AG04449 (cell line): Measurements from ENCODE around the gene BPTF.
"Not testable (repeated sequence)": the region's sequence is repeated elsewhere in the genome, so short reads cannot be mapped to it uniquely, and the experiment has no call there.

Experiments used
- CTCF ChIA-PET: fragments of 350-600 bp; formaldehyde crosslinking; extraction: SDS; loops from one replicate; lab custom pipeline; 2021; ENCODE audit warnings: antibody characterized with exemption; lab: Yijun Ruan, JAX
- POLR2A ChIA-PET: fragments of 400-600, 350-600 bp; formaldehyde crosslinking; extraction: SDS; loops from one replicate; lab custom pipeline; 2020; ENCODE audit warnings: antibody characterized with exemption, inconsistent platforms; lab: Yijun Ruan, JAX
- DNase-seq: peaks from one replicate; pipeline ENCODE4 v3.0.0-alpha.2; 2010; ENCODE audit warnings: low read depth, low spot score
- H3K4me3 ChIP-seq: 2 replicates; pipeline ENCODE4 v1.5.1; 2011; ENCODE audit warnings: low read depth, mild to moderate bottlenecking, control low read depth, low read length
- TF ChIP-seq, protein P1 (sequence below): IDR thresholded peaks from one replicate; pipeline ENCODE4 v1.5.1; 2011; ENCODE audit warnings: mild to moderate bottlenecking, moderate library complexity, low read length, control low read depth, inconsistent platforms; ENCODE audit not compliant: insufficient read depth; ENCODE audit errors: missing control alignments

Gene BPTF

DNA sequence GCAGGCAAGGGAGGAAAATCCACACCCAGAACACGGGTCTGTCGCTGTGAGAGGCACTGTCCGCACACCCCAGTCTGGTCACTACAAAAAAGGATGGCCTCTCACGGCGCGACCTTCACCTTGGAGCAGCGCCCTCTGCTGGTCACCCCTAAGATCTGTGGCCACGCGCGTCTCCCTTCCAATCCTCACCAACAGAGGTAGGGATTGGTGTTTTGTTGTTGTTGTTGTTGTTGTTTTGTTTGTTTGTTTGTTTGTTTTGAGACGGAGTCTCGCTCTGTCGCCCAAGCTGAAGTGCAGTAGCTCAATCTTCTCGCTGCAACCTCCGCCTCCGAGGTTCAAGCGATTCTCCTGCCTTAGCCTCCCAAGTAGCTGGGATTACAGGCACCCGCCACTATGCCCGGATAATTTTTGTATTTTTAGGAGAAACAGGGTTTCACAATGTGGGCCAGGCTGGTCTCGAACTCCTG, 185.9 kb downstream of the BPTF start:
- ChIA-PET CTCF (interaction anchor here (0.6 to 1.6 kb wide), 7 partner anchors 10 to 453 kb away, joined by 3 to 5 read pairs (median 3); no protein-coding TSS in a partner anchor), POLR2A (no interaction called here)
- TF ChIP-seq, protein P1, sequence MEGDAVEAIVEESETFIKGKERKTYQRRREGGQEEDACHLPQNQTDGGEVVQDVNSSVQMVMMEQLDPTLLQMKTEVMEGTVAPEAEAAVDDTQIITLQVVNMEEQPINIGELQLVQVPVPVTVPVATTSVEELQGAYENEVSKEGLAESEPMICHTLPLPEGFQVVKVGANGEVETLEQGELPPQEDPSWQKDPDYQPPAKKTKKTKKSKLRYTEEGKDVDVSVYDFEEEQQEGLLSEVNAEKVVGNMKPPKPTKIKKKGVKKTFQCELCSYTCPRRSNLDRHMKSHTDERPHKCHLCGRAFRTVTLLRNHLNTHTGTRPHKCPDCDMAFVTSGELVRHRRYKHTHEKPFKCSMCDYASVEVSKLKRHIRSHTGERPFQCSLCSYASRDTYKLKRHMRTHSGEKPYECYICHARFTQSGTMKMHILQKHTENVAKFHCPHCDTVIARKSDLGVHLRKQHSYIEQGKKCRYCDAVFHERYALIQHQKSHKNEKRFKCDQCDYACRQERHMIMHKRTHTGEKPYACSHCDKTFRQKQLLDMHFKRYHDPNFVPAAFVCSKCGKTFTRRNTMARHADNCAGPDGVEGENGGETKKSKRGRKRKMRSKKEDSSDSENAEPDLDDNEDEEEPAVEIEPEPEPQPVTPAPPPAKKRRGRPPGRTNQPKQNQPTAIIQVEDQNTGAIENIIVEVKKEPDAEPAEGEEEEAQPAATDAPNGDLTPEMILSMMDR = peak; percentile 64
- no peak for DNase-seq
- no peak overlapping the region for H3K4me3 ChIP-seq

- TF ChIP-seq, protein P1 = no peak
- POLR2A ChIA-PET = no interaction called here
- H3K4me3 ChIP-seq = no peak overlapping the region
- CTCF ChIA-PET = no interaction called here
- DNase-seq = no peak
Observed at GRCh38 chr17:68013385-68013784, 188.1 kb downstream of the BPTF start.

- DNase-seq = no peak
- no peak overlapping the region for H3K4me3 ChIP-seq
- TF ChIP-seq, protein P1 = no peak
- CTCF ChIA-PET = interaction anchor here (1.3 kb wide), 1 partner anchor 11 kb away, joined by 4 read pairs; no protein-coding TSS in a partner anchor
- POLR2A ChIA-PET = no interaction called here
Observed at GRCh38 chr17:68015081-68015723, 189.9 kb downstream of the BPTF start.

- TF ChIP-seq, protein P1 = no peak
Observed at GRCh38 chr17:68016838-68017237, 191.5 kb downstream of the BPTF start.

GRCh38 chr17:68018493-68018892, 193.2 kb downstream of the BPTF start:
- CTCF ChIA-PET = interaction anchor here (2.4 kb wide), 1 partner anchor 24 kb away, joined by 10 read pairs; no protein-coding TSS in a partner anchor
- POLR2A ChIA-PET, DNase-seq, H3K4me3 ChIP-seq: not testable (repeated sequence)

More at GRCh38 chr17:68016838-68017237, 191.5 kb downstream of the BPTF start:
- H3K4me3 ChIP-seq = no peak overlapping the region
- DNase-seq = no peak
- ChIA-PET POLR2A (no interaction called here), CTCF (no interaction called here)

DNA sequence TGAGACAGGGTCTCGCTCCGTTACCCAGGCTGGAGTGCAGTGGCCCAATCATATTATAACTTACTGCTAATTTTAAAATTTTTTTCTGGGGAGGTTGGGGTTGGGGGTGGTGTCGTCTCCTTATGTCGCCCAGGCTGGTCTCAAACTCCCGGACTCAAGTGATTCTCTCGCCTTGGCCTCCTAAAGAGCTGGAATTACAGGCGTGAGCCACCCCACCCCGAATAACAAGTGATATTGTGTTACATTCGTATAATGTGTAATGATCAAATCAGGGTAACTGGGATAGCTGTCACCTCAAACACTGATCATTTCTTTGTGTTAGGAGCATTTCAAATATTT, 194.0 kb downstream of the BPTF start:
- ChIA-PET CTCF (interaction anchor here (0.5 to 2.4 kb wide), 8 partner anchors 9 to 183 kb away, joined by 3 to 11 read pairs (median 4); no protein-coding TSS in a partner anchor), POLR2A (interaction anchor here (0.7 to 1.7 kb wide), 5 partner anchors 16 to 27 kb away, joined by 3 to 8 read pairs (median 5); partner anchors contain the start of genes C17orf58 and KPNA2)
- no peak for DNase-seq
- TF ChIP-seq, protein P1 = no peak
- H3K4me3 ChIP-seq = no peak overlapping the region
